Liver (tissue), 3 donors: ENCODE data around the gene PTPRN2.

Experiments used
- EGR1 ChIP-seq, 2 donors: IDR thresholded peaks; 2 replicates each; pipeline ENCODE4 v1.6.1; 2016 to 2018; ENCODE audit warnings: antibody characterized with exemption in 2 of 2, low read depth in 2 of 2
- GABPA ChIP-seq, 2 donors: IDR thresholded peaks in 1 of 2; conservative IDR thresholded peaks in 1 of 2; 2 replicates each; pipeline ENCODE4 v1.6.1; 2016; ENCODE audit warnings: antibody characterized with exemption in 2 of 2, mild to moderate bottlenecking in 1 of 2, moderate library complexity in 1 of 2
- JUND ChIP-seq, 2 donors: IDR thresholded peaks; 2 replicates each; pipeline ENCODE4 v1.6.1; 2016; ENCODE audit warnings: antibody characterized with exemption in 2 of 2
- NR2F2 ChIP-seq: IDR thresholded peaks from 2 replicates; pipeline ENCODE4 v1.6.1; 2016; ENCODE audit warnings: antibody characterized with exemption
- RAD21 ChIP-seq, 2 donors: IDR thresholded peaks; 2 replicates each; pipeline ENCODE4 v1.6.1; 2016; ENCODE audit warnings: antibody characterized with exemption in 2 of 2, mild to moderate bottlenecking in 2 of 2
- RXRA ChIP-seq, 2 donors: IDR thresholded peaks; 2 replicates each; pipeline ENCODE4 v1.6.1; 2017 to 2018; ENCODE audit warnings: antibody characterized with exemption in 2 of 2, mild to moderate bottlenecking in 1 of 2
- SP1 ChIP-seq: IDR thresholded peaks from 2 replicates; pipeline ENCODE4 v1.6.1; 2018; ENCODE audit warnings: antibody characterized with exemption, mild to moderate bottlenecking
- TAF1 ChIP-seq: conservative IDR thresholded peaks from 2 replicates; pipeline ENCODE4 v1.6.1; 2016; ENCODE audit warnings: antibody characterized with exemption, mild to moderate bottlenecking
- YY1 ChIP-seq: IDR thresholded peaks from 2 replicates; pipeline ENCODE4 v1.6.1; 2016; ENCODE audit warnings: antibody characterized with exemption, mild to moderate bottlenecking
- TF ChIP-seq, protein P1 (sequence below): IDR thresholded peaks from 2 replicates; pipeline ENCODE4 v1.6.1; 2016; ENCODE audit warnings: antibody characterized with exemption
- TF ChIP-seq, protein P2 (sequence below): fragments of 150-350 bp; IDR thresholded peaks from 2 replicates; pipeline ENCODE4 v1.5.1; 2017; ENCODE audit warnings: improper control_type of control experiment, low read depth, low read length; ENCODE audit not compliant: missing input control
- TF ChIP-seq, protein P3 (sequence below): IDR thresholded peaks from 2 replicates; pipeline ENCODE4 v1.6.1; 2016; ENCODE audit warnings: antibody characterized with exemption, mild to moderate bottlenecking
- TF ChIP-seq, protein P4 (sequence below): IDR thresholded peaks from 2 replicates; pipeline ENCODE4 v1.6.1; 2016; ENCODE audit warnings: antibody characterized with exemption
- TF ChIP-seq, protein P5 (sequence below): IDR thresholded peaks from 2 replicates; pipeline ENCODE4 v1.6.1; 2016; ENCODE audit warnings: antibody characterized with exemption
- donor health status: healthy.
- donor health status: healthy.

DNA sequence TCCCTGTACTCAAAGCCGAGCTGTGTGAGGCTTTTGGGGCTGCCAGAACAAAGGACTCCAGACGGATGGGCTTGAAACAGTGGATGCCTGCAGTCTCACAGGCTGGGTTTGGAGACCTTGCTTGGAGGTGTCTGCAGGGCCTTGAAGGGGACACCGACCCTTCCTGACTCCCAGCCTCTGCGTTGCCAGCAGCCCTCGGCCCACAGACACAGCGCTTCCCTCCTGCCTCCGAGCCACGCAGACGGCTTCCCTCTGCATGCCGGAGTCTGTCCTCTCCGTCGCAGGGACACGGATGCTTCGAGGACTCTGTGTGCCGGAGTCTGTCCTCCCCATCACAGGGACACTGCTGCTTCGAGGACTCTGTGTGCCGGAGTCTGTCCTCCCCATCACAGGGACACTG, 726.1 kb downstream of the PTPRN2 start:
- TF ChIP-seq, protein P1, sequence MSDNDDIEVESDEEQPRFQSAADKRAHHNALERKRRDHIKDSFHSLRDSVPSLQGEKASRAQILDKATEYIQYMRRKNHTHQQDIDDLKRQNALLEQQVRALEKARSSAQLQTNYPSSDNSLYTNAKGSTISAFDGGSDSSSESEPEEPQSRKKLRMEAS = no peak
- no peak for TF ChIP-seq YY1
- TF ChIP-seq, protein P2, sequence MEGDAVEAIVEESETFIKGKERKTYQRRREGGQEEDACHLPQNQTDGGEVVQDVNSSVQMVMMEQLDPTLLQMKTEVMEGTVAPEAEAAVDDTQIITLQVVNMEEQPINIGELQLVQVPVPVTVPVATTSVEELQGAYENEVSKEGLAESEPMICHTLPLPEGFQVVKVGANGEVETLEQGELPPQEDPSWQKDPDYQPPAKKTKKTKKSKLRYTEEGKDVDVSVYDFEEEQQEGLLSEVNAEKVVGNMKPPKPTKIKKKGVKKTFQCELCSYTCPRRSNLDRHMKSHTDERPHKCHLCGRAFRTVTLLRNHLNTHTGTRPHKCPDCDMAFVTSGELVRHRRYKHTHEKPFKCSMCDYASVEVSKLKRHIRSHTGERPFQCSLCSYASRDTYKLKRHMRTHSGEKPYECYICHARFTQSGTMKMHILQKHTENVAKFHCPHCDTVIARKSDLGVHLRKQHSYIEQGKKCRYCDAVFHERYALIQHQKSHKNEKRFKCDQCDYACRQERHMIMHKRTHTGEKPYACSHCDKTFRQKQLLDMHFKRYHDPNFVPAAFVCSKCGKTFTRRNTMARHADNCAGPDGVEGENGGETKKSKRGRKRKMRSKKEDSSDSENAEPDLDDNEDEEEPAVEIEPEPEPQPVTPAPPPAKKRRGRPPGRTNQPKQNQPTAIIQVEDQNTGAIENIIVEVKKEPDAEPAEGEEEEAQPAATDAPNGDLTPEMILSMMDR = no peak
- TF ChIP-seq GABPA (IDR thresholded peaks at IDR 0.05 in 1 of 2, conservative IDR thresholded peaks at IDR 0.05 in 1 of 2) = no peak
- TF ChIP-seq, protein P3, sequence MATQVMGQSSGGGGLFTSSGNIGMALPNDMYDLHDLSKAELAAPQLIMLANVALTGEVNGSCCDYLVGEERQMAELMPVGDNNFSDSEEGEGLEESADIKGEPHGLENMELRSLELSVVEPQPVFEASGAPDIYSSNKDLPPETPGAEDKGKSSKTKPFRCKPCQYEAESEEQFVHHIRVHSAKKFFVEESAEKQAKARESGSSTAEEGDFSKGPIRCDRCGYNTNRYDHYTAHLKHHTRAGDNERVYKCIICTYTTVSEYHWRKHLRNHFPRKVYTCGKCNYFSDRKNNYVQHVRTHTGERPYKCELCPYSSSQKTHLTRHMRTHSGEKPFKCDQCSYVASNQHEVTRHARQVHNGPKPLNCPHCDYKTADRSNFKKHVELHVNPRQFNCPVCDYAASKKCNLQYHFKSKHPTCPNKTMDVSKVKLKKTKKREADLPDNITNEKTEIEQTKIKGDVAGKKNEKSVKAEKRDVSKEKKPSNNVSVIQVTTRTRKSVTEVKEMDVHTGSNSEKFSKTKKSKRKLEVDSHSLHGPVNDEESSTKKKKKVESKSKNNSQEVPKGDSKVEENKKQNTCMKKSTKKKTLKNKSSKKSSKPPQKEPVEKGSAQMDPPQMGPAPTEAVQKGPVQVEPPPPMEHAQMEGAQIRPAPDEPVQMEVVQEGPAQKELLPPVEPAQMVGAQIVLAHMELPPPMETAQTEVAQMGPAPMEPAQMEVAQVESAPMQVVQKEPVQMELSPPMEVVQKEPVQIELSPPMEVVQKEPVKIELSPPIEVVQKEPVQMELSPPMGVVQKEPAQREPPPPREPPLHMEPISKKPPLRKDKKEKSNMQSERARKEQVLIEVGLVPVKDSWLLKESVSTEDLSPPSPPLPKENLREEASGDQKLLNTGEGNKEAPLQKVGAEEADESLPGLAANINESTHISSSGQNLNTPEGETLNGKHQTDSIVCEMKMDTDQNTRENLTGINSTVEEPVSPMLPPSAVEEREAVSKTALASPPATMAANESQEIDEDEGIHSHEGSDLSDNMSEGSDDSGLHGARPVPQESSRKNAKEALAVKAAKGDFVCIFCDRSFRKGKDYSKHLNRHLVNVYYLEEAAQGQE = no peak
- TF ChIP-seq, protein P4, sequence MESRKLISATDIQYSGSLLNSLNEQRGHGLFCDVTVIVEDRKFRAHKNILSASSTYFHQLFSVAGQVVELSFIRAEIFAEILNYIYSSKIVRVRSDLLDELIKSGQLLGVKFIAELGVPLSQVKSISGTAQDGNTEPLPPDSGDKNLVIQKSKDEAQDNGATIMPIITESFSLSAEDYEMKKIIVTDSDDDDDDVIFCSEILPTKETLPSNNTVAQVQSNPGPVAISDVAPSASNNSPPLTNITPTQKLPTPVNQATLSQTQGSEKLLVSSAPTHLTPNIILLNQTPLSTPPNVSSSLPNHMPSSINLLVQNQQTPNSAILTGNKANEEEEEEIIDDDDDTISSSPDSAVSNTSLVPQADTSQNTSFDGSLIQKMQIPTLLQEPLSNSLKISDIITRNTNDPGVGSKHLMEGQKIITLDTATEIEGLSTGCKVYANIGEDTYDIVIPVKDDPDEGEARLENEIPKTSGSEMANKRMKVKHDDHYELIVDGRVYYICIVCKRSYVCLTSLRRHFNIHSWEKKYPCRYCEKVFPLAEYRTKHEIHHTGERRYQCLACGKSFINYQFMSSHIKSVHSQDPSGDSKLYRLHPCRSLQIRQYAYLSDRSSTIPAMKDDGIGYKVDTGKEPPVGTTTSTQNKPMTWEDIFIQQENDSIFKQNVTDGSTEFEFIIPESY = no peak
- TF ChIP-seq JUND (IDR thresholded peaks at IDR 0.05) = no peak
- no peak for TF ChIP-seq TAF1
- TF ChIP-seq SP1 = no peak
- TF ChIP-seq, protein P5, sequence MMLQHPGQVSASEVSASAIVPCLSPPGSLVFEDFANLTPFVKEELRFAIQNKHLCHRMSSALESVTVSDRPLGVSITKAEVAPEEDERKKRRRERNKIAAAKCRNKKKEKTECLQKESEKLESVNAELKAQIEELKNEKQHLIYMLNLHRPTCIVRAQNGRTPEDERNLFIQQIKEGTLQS = no peak
- TF ChIP-seq EGR1 (IDR thresholded peaks at IDR 0.05; ENCODE audit: low read depth in 2 of 2) = no peak
- no peak for TF ChIP-seq RXRA (IDR thresholded peaks at IDR 0.05)
- TF ChIP-seq RAD21 (IDR thresholded peaks at IDR 0.05) = no peak
- TF ChIP-seq NR2F2 = no peak
